Measurements from ENCODE around the gene ATXN3L.

Gene ATXN3L

GRCh38 chrX:13268874-13269273, 51.0 kb downstream of the ATXN3L start:
- no peak for DNase-seq (ENCODE audit: low read depth in 1 of 2, low spot score in 1 of 2)

Measured in stimulated activated CD4-positive, alpha-beta T cell treated with anti-CD3 and anti-CD28 coated beads, Interleukin-15, amount 100 ng/mL, for 1 hour (primary cell).